GM21515 (cell line): Measurements from ENCODE around the gene CYP46A1.

Source experiments
- ATAC-seq: cut with Tn5 transposase; IDR thresholded peaks from one replicate; pipeline ENCODE4 v1.9.1; 2021; ENCODE audit not compliant: unreplicated experiment

CYP46A1 gene

GRCh38 chr14:99741227-99741976, 57.3 kb downstream of the CYP46A1 start:
- no peak for ATAC-seq

- no peak for ATAC-seq
Observed at GRCh38 chr14:99742074-99742473, 58.0 kb downstream of the CYP46A1 start.

- no peak for ATAC-seq
Observed at GRCh38 chr14:99742509-99743487, 58.7 kb downstream of the CYP46A1 start.

- no peak for ATAC-seq
Observed at GRCh38 chr14:99744199-99744872, 60.2 kb downstream of the CYP46A1 start.

- no peak for ATAC-seq
Observed at GRCh38 chr14:99744873-99745224, 60.8 kb downstream of the CYP46A1 start.

GRCh38 chr14:99745307-99745951, 61.3 kb downstream of the CYP46A1 start:
- no peak for ATAC-seq

- ATAC-seq: no peak
Observed at GRCh38 chr14:99747167-99747566, 63.1 kb downstream of the CYP46A1 start.

GRCh38 chr14:99747582-99748330, 63.7 kb downstream of the CYP46A1 start:
- ATAC-seq: no peak

- ATAC-seq: no peak
Observed at GRCh38 chr14:99748529-99748928, 64.4 kb downstream of the CYP46A1 start.

- no peak for ATAC-seq
Observed at GRCh38 chr14:99749142-99749541, 65.0 kb downstream of the CYP46A1 start.

GRCh38 chr14:99749763-99750715, 65.9 kb downstream of the CYP46A1 start:
- ATAC-seq: no peak

- ATAC-seq: no peak
Observed at GRCh38 chr14:99750746-99751450, 66.8 kb downstream of the CYP46A1 start.

- no peak for ATAC-seq
Observed at GRCh38 chr14:99751539-99752485, 67.7 kb downstream of the CYP46A1 start.

- ATAC-seq: no peak
Observed at GRCh38 chr14:99752486-99753121, 68.5 kb downstream of the CYP46A1 start.

- ATAC-seq: no peak
Observed at GRCh38 chr14:99753225-99754140, 69.4 kb downstream of the CYP46A1 start.
